Measurements from ENCODE around the gene CLIC4.
"Not testable (repeated sequence)": the region's sequence is repeated elsewhere in the genome, so short reads cannot be mapped to it uniquely, and the experiment has no call there.

- not testable (repeated sequence) for TF ChIP-seq ZC3H10 (CRISPR knock-in tag; IDR thresholded peaks at IDR 0.05); RARB (CRISPR knock-in tag; IDR thresholded peaks at IDR 0.05); ARNTL (CRISPR knock-in tag; IDR thresholded peaks at IDR 0.05; ENCODE audit: borderline replicate concordance, low read depth); ZFP30 (CRISPR knock-in tag; IDR thresholded peaks at IDR 0.05); ZFP3 (CRISPR knock-in tag; IDR thresholded peaks at IDR 0.05); TSHZ2 (CRISPR knock-in tag; IDR thresholded peaks at IDR 0.05); BACH2 (CRISPR knock-in tag; IDR thresholded peaks at IDR 0.05; ENCODE audit: borderline replicate concordance)
Observed at GRCh38 chr1:24779199-24779598, 34.0 kb downstream of the CLIC4 start.
